Astrocyte of the spinal cord (primary cell): ENCODE results near the gene NIPAL4.
A peak's percentile ranks its signal among the peaks of the same experiment; 100 is the strongest.
"Not testable (repeated sequence)": the region's sequence is repeated elsewhere in the genome, so short reads cannot be mapped to it uniquely, and the experiment has no call there.

ENCODE experiments used
- DNase-seq: peaks from one replicate; pipeline ENCODE4 v3.0.0; 2011; ENCODE audit warnings: low read depth, low spot score
- H3K4me3 ChIP-seq: 2 replicates; pipeline ENCODE4 v1.5.1; 2011; ENCODE audit warnings: low read depth, mild to moderate bottlenecking, low read length, moderate library complexity
- CTCF ChIP-seq: IDR thresholded peaks from 2 replicates; pipeline ENCODE4 v1.5.1; 2012; ENCODE audit warnings: low read depth, mild to moderate bottlenecking, low read length, inconsistent platforms
- in situ Hi-C: cut with HindIII; loops from 2 replicates; pipeline ENCODE4 v1.10.0; 2017; ENCODE audit warnings: low sequenced_read_pairs

NIPAL4 gene

GRCh38 chr5:157459715-157460599, at the start of gene NIPAL4:
Gene NIPAL4, plus strand, starts transcription at chr5:157460213. Its CDS starts 108 bp downstream, at chr5:157460321.
- no peak for TF ChIP-seq CTCF
- peak within 1 kb of the TSS; percentile 40 for H3K4me3 ChIP-seq
- in situ Hi-C loops = no loop called here
- DNase-seq = no peak

GRCh38 chr5:157415838-157416237, 44.2 kb upstream of the NIPAL4 start:
- in situ Hi-C loops = no loop called here
- TF ChIP-seq CTCF = no peak
- DNase-seq = no peak
- no peak overlapping the region for H3K4me3 ChIP-seq

- DNase-seq, H3K4me3 ChIP-seq, in situ Hi-C loops: not testable (repeated sequence)
Observed at GRCh38 chr5:157419521-157419920, 40.5 kb upstream of the NIPAL4 start.

GRCh38 chr5:157429920-157430319, 30.1 kb upstream of the NIPAL4 start:
- in situ Hi-C loops, DNase-seq, H3K4me3 ChIP-seq: not testable (repeated sequence)

- peak; percentile 71 for DNase-seq
- no peak overlapping the region for H3K4me3 ChIP-seq
- in situ Hi-C loops = no loop called here
- peak; percentile 45 for TF ChIP-seq CTCF
Observed at GRCh38 chr5:157431544-157432200, 28.3 kb upstream of the NIPAL4 start.

- no peak for TF ChIP-seq CTCF
- no peak for DNase-seq
- in situ Hi-C loops = no loop called here
- H3K4me3 ChIP-seq = no peak overlapping the region
Observed at GRCh38 chr5:157434096-157434495, 25.9 kb upstream of the NIPAL4 start.

GRCh38 chr5:157443041-157443549, 16.9 kb upstream of the NIPAL4 start:
- no peak overlapping the region for H3K4me3 ChIP-seq
- DNase-seq = no peak
- no peak for TF ChIP-seq CTCF
- in situ Hi-C loops = no loop called here
